Ectodermal cell (in vitro differentiated cells): Measurements from ENCODE around the gene IFT80.

ENCODE experiments used
- H3K27ac ChIP-seq: 2 replicates; pipeline ENCODE4 v1.7.0; 2013; ENCODE audit warnings: mild to moderate bottlenecking, low read depth, low read length; ENCODE audit not compliant: insufficient read depth, poor library complexity, severe bottlenecking
- H3K27me3 ChIP-seq: 2 replicates; pipeline ENCODE4 v1.7.0; 2013; ENCODE audit warnings: mild to moderate bottlenecking, low read length; ENCODE audit not compliant: insufficient read depth, control insufficient read depth, poor library complexity, severe bottlenecking
- H3K36me3 ChIP-seq: one replicate; pipeline ENCODE4 v1.7.0; 2013; ENCODE audit warnings: low read length; ENCODE audit not compliant: control insufficient read depth, insufficient read depth
- H3K4me1 ChIP-seq: one replicate; pipeline ENCODE4 v1.7.0; 2013; ENCODE audit warnings: low read length; ENCODE audit not compliant: control insufficient read depth, insufficient read depth
- H3K4me3 ChIP-seq: 2 replicates; pipeline ENCODE4 v1.7.0; 2013; ENCODE audit warnings: low read depth, low read length, control low read depth; ENCODE audit not compliant: insufficient read depth
- H3K9me3 ChIP-seq: 2 replicates; pipeline ENCODE4 v1.7.0; 2013; ENCODE audit warnings: mild to moderate bottlenecking, low read length, moderate library complexity; ENCODE audit not compliant: control insufficient read depth
- WGBS, 2 experiments: methylation state at CpG; one replicate each; pipeline ENCODE4 v1.1.7; 2013; ENCODE audit warnings: missing lambda C conversion rate in 2 of 2; 5-methylcytosine and 5-hydroxymethylcytosine counted together

IFT80 gene

GRCh38 chr3:160210799-160211221, 188.2 kb downstream of the IFT80 start:
- Histone ChIP-seq H3K36me3 (no peaks in the 10 kb centered on the region), H3K27me3 (no peaks in the 10 kb centered on the region), H3K4me3 (no peak overlapping the region), H3K4me1 (no peaks in the 10 kb centered on the region), H3K27ac (no peak overlapping the region), H3K9me3 (no peaks in the 10 kb centered on the region)
- WGBS, 2 experiments: 86 to 100% methylated on average over 1 of the region's 1 CpG

GRCh38 chr3:160210341-160210740, 188.7 kb downstream of the IFT80 start:
- Histone ChIP-seq H3K36me3 (no peaks in the 10 kb centered on the region), H3K4me1 (no peaks in the 10 kb centered on the region)
- 94 to 96% methylated on average over 1 of the region's 1 CpG for WGBS, 2 experiments

More at GRCh38 chr3:160210341-160210740, 188.7 kb downstream of the IFT80 start:
- Histone ChIP-seq H3K4me3 (no peak overlapping the region), H3K27ac (no peak overlapping the region), H3K9me3 (no peaks in the 10 kb centered on the region), H3K27me3 (no peaks in the 10 kb centered on the region)
